HPDE6-E6E7 (cell line): ENCODE measurements around the gene MYBBP1A.
"Not testable (repeated sequence)": the region's sequence is repeated elsewhere in the genome, so short reads cannot be mapped to it uniquely, and the experiment has no call there.

ENCODE experiments used
- DNase-seq: peaks from one replicate; pipeline ENCODE4 v3.0.0; 2011; ENCODE audit warnings: missing footprints; ENCODE audit errors: extremely low spot score

Gene MYBBP1A, protein sequence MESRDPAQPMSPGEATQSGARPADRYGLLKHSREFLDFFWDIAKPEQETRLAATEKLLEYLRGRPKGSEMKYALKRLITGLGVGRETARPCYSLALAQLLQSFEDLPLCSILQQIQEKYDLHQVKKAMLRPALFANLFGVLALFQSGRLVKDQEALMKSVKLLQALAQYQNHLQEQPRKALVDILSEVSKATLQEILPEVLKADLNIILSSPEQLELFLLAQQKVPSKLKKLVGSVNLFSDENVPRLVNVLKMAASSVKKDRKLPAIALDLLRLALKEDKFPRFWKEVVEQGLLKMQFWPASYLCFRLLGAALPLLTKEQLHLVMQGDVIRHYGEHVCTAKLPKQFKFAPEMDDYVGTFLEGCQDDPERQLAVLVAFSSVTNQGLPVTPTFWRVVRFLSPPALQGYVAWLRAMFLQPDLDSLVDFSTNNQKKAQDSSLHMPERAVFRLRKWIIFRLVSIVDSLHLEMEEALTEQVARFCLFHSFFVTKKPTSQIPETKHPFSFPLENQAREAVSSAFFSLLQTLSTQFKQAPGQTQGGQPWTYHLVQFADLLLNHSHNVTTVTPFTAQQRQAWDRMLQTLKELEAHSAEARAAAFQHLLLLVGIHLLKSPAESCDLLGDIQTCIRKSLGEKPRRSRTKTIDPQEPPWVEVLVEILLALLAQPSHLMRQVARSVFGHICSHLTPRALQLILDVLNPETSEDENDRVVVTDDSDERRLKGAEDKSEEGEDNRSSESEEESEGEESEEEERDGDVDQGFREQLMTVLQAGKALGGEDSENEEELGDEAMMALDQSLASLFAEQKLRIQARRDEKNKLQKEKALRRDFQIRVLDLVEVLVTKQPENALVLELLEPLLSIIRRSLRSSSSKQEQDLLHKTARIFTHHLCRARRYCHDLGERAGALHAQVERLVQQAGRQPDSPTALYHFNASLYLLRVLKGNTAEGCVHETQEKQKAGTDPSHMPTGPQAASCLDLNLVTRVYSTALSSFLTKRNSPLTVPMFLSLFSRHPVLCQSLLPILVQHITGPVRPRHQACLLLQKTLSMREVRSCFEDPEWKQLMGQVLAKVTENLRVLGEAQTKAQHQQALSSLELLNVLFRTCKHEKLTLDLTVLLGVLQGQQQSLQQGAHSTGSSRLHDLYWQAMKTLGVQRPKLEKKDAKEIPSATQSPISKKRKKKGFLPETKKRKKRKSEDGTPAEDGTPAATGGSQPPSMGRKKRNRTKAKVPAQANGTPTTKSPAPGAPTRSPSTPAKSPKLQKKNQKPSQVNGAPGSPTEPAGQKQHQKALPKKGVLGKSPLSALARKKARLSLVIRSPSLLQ (N-terminal part only)

GRCh38 chr17:4554997-4555799 lies at the start of gene MYBBP1A:
Gene MYBBP1A, minus strand, starts transcription at chr17:4555384. Its CDS starts 60 bp downstream, at chr17:4555324.
- peak; percentile 99 for DNase-seq

DNA sequence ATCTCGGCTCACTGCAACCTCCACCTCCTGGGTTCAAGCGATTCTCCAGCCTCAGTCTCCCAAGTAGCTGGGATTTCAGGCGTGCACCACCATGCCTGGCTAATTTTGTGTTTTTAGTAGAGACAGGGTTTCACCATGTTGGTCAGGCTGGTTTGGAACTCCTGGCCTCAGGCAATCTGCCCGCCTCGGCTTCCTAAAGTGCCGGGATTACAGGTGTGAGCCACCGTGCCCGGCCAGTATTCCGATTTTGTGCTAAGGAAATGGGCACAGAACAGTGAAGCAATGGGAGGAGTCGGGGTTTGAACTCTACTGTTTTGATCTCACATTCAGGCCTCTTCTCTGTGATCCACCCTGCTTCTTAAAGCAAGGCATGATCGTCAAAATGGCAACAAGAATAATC lies 49.6 kb upstream of the MYBBP1A start:
- DNase-seq, result not testable (repeated sequence)

GRCh38 chr17:4604111-4604644 lies 49.0 kb upstream of the MYBBP1A start:
- DNase-seq, result no peak

- DNase-seq, result no peak
These were observed 46.9 kb upstream of the MYBBP1A start for GRCh38 chr17:4602041-4602440.

GRCh38 chr17:4601326-4601725 lies 46.1 kb upstream of the MYBBP1A start:
- no peak for DNase-seq

DNA sequence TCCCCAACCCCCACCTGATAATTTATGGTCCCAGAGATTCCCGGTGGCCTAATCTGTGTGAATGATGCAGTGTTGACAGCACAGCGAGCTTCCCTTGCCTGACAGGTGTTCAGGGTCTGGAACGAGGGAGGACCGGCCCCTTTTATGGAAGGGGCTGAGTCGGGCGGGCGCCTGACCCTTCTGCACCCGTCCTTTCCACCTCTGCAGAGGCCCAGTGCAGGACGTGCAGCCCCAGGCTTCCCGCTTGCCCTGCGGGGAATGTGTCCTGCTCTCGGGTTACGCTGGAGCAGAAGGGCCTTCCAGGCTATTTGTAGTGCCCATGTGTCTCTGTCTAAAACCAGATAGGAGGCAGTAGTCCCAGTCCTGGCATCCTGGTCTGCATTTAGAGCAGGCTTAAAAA lies 45.4 kb upstream of the MYBBP1A start:
- DNase-seq, result no peak

GRCh38 chr17:4599505-4600281 lies 44.5 kb upstream of the MYBBP1A start:
- DNase-seq, result no peak

DNA sequence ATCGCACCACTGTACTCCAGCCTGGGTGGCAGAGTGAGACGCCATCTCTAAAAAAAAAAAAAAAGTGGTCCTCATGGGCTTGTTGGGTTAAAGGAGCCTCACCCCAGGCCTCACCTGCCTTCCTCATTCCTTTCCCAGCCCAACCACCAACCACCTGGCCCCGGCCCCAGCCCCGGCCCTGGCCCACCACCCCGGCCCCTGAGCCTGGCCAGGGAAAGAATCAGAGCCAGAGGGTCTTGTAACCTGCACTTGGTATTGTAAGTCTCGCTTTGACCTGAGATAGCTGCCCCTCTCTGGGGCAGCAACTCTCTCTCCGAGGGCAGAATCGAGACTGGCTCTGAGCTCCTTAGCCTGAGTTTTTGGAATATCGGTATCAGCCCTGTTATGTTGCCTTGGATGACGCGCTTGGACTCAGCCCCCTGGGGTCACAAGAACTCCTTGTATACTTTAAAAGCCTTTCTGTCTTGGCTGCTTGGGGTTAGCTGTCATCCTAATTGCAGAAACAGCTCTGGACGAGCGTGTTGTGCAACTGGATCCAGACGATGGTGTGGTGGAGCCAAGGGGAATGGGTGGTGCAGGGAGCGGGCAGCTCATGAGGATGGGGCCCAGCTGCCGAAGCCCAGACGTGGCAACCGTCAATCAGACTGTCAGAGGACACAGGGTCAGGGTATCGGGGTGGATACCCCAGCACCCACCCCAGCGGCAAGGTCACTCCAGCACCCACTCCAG lies 43.8 kb upstream of the MYBBP1A start:
- no peak for DNase-seq

GRCh38 chr17:4597975-4598374 lies 42.8 kb upstream of the MYBBP1A start:
- no peak for DNase-seq

GRCh38 chr17:4596636-4597380 lies 41.6 kb upstream of the MYBBP1A start:
- DNase-seq, result no peak

- DNase-seq, result not testable (repeated sequence)
These were observed 40.6 kb upstream of the MYBBP1A start for GRCh38 chr17:4595685-4596342.

DNA sequence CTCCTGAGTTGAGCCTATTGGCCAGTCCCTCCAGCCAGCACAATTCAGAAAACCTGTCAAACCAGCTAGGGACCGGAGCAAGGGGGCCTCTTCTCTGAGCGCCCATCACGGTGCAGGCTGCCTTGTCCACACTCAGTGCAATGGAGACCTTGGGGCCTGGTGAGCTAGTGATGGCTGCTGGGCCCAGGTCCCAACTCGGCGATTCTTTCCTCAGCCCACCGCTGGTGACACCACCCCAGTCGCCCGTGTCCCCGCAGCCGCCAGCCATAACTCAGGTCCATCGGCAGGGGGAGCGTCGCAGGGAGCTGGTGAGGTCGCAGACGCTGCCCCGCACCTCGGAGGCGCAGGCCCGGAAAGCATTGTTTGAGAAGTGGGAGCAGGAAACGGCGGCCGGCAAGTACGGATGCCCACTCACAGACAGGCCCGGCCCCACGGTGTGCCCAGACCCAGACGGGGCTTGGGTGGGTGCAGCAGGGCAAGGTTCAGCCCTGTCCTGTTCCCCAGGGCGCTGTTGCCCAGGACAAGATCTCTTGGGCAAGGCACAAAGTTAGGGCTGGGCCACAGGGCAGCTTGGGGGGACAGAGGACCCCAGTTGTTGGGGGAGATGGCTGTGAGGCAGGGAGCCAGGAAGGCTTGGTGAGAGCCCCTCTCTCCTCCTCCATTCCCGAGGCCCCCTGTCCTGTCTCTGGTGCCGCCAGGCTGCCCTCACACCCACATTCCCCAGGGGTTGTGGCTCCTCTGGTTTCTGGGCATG lies 39.9 kb upstream of the MYBBP1A start:
- DNase-seq, result no peak

DNA sequence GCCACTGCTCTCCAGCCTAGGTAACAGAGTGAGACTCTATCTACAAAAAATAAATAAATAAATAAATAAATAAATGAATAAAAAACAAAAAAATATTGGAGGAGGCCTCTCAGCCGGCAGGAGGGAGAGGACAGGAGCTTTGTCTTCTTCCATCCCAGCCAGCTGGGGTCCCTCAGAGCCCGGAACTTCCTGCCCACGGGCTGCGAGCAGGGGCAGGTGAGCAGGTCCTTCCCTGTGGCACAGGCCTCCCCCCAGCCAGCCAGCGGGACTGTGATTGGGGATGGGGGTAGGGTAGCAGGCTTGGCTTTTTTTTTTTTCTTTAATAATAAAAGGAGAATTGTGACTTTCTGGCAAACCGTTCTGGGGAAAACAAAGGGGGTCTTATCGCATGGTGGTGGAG lies 39.2 kb upstream of the MYBBP1A start:
- no peak for DNase-seq

DNA sequence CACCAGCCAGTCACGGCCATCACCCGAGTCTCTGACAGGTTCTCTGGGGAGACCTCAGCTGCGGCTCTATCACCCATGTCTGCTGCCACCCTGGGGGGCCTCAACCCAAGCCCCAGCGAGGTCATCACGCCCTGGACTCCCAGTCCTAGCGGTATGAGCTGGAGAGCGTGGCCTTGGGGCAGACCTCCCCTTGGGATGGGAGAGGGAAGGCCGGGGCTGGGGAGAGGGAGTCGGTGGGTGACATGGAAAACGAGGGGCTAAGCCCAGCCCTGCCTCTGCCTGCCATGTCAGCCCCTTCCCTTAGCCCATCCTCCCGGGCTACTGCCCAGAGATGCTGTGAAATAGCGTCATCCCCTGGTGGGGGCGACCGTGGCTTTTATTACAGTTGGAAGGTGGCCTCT lies 37.8 kb upstream of the MYBBP1A start:
- no peak for DNase-seq

DNA sequence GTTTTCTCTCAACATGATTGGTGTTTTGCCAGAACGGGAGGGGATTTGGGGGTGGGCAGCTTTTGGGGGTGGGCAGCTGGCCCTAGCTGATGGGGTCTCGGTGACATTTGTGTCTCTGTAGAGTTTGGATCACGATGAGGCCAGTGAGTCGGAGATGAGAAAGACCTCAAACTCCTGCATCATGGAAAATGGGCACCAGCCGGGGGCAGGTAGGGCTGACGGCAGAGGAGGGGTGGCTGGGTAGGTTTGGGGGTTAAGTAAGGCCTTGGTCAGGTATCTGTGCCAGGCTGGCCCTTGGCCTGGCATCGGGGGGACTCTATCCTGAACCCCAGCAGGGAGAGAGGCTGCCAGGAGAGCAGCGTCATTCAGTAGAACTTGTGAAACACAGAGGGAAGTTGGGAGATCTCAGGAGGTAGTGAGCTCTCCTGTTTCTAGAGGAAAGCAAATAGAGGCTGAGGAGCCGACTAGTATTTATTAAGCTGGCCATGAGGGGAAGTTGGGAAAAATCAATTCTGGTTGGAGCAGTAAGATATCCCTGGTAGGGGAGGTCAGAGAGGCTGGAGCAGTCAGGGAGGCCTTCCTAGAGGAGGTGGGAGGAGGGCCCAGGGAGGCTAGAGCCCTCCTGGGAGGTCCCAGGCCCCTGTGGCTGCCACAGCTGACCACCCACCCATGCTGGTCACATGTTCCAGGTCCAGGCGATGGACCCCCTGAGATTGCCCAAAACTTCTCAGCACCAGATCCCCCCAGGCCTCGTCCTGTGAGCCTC lies 37.2 kb upstream of the MYBBP1A start:
- no peak for DNase-seq

- DNase-seq, result no peak
These were observed 36.3 kb upstream of the MYBBP1A start for GRCh38 chr17:4591529-4591928.
